ENCODE results near the gene ITPRID1.
"Not testable (repeated sequence)": the region's sequence is repeated elsewhere in the genome, so short reads cannot be mapped to it uniquely, and the experiment has no call there.

The ITPRID1 gene

DNA sequence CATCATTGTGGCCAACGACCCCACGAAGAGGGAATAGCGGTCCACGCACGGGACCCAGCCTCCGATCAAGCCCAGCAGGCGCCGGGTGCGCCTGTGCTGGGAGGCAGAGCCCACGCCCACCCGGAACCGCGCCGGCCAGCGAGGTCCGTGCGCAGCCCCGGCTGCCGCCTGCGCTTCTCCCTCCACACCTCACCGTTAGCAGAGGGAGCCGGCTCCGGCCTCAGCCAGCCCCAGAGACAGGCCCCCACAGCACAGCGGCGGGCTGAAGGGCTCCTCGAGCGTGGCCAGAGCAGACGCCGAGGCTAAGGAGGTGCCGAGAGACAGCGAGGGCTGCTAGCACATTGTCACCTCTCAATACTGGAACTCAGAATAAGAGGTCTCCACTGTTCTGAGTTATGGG lies 3.6 kb downstream of the ITPRID1 start:
- DNase-seq: no peak

DNA sequence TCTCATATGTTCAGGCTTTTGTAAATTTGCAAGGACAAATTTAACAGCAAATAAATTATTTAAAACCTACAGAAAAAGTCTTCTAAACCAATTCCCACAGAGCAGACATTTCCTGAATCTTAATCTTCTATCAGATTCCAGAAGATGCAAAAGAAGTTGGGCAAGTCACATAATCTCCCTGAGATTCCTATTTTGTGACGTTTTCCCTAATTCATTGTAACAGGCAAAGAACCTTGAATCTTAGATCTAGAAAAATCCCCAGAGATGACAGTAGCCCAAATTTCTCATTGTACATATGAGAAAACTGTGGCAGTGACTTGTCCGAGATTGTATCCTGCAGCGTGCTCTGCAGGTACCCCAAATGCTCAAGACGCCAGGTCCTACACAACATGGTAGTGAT lies 4.9 kb downstream of the ITPRID1 start:
- no peak for DNase-seq

DNA sequence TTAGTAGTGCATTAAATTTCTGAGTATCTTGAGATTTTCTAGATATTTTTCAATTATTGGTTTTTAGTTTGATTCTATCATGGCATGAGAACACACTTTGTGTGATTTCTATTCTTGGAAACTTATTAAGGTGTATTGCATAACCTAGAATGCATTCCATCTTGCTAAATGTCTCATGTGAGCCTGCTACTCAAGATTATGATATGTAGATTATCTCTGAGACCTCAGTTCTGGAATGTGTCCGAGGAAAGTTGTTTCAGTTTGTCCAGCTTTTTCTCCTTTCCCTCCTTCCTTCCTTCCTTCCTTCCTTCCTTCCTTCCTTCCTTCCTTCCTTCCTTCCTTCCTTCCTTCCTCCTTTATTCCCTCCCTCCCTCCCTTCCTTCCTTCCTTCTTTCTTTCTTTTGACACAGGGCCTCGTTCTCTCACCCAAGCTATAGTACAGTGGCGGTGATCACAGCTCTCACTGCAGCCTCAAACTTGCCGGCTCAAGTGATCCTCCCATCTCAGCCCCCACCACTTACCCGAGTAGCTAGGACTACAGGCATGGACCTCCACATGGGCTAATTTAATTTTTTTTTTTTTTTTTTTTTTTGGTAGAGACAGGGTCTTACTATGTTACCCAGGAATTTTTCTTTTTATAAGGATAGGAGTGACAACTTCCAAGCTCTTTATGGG lies 7.6 kb downstream of the ITPRID1 start:
- DNase-seq: no peak

DNA sequence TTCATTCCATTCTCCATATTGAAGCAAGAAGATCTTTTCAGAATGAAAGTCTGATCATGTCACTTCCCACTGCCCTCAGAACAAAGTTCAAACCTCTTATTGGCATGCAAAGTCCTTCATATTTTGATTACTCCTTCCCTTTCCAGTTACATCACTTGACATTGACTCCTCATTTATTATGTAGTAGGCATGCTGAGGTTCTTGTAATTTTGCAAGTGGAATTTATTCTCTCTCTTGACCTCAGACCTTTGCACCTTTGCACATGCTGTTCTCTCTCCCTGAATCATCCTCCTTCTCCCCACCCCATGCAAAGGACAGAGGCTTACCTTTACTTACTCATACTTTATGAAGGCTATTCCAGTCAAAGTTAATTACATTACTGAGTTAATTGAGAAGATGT lies 13.0 kb downstream of the ITPRID1 start:
- DNase-seq: no peak

DNA sequence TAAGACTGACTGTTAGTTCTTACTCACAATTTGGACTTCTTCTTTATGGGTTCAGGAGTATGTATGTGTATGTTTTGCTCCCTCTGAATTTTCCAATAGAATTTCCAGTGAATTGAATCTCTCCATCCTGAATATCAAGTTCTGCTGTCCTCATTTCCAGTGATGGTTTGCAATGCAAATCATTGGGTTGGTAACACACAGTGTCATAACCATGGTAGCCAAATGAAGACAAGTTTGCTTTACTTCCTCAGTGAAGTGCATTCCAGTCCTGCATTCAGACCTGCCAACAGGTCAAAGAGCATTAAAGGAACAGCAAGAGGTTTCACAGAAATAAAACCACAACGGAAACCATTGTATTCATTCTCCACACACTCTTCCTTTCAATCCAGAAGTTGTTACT lies 15.2 kb downstream of the ITPRID1 start:
- no peak for DNase-seq

DNA sequence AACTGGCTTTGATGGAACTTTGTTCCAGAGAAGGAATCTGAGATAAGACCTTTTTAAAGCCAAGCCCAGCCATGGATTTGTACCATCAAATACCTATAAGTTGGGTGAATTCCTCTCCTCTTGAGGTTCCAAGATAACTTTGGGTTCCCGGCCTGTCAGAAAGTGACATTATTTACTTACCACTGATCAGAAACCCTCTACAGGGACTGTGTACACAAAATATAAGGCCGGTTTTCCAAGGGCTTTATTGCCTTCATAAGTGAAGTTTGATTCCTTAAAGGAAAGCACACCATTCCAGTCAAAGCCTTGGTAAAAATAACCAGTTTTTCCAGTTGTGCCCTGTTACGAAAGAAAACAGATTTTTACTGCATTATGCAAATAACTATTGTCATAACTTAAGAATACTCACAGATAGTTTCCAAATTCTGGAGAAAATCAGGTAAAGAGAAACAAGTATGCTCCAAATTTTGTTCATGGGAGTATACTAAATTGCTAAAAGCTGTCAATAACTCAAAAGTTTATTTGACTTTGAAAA lies 26.8 kb downstream of the ITPRID1 start:
- not testable (repeated sequence) for DNase-seq

DNA sequence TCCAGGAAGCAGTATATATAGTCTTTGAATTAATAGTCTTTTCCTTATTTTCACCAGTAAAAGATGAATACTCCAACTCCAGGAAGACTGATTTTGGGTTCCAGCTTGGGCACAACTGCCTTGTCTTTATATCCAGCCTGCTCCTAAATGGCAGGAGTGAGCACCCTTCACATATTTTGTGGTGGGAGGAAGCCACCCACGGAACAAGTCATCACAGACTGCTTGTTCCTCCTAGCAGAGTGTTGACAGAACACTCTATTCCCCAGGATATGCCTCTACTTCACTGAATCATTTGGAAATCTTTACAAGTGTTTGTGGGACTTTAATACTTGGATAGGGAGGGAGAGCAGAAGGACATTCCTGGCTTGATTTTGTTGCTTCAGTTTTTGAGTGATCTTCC lies 31.7 kb downstream of the ITPRID1 start:
- DNase-seq: peak in 1 of 2 donors; percentile 31

DNA sequence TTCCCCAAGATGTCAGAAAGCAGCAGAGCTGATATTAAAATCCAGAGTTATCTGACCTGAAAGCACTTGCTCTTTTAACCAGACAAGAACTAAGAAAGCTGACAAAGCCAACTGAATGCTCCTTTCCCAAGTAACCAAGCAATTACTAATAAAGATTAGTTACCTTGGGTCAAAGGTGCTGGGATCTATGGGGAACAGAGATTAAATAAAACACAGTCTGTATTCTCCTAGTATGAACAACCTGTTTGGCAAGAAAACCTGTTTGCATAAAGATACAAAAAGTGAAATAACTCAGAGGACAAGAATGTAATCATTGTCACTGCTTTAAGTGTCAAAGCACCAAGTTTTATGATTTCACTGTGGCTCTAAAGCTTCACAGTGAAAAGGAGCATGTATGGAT lies 35.7 kb downstream of the ITPRID1 start:
- DNase-seq: no peak

DNA sequence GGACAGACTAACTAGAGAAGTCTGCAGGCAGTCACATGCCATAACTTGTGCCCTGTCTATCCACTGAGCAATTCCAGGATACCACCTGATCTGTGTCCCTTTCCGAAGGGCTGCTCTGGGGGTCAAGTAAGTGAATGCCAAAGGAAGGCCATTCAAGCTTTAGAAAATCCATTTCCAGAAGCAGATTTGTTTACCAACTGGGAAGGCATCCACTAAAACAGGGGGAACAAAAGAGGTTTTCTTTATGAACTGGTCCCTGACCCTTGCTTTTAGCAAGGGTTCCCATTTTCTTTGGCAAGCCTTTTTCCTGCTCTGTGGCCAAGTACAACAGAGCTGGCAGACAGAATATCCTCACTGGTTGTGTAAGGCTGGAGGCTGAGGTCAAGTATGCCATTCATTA lies 36.5 kb downstream of the ITPRID1 start:
- DNase-seq: peak in 1 of 2 donors; percentile 47

DNA sequence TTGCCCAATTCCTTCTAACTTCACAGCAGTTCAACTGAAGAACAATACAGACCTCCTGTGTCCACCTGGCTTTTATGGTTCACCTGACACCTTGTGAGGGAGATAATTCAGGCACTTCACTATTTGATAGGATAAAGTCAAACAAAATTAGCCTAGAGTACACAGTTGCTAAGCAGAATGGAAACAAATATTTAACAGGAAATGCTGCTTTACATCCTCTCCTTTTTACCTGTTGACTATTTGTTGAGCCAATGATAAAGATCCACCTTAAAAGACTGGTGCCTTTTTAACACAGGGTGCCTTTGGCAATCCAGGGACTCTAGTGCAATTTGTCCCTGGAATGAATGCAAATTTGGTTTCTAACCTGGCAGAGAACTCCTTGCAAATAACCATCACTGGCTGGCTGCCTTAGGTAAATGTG lies 39.8 kb downstream of the ITPRID1 start:
- DNase-seq: no peak

DNA sequence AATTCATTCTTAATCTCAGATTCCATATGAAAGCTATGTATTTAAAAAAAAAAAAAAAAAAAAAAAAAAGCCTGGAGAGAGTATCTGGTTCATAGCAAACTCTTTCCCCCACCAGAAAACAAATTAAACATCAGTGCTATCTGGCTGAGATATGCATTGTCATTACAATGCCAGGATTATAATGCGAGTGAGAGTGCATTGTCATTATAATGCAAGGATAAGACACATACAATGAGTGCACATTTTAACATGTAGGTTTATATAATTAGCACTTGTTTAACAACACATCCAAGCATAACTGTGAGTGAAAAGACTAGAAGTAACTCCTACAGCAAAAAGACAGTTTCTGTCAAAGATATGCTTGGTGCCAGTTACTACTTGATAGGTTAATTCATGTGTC lies 48.1 kb downstream of the ITPRID1 start:
- no peak for DNase-seq

DNA sequence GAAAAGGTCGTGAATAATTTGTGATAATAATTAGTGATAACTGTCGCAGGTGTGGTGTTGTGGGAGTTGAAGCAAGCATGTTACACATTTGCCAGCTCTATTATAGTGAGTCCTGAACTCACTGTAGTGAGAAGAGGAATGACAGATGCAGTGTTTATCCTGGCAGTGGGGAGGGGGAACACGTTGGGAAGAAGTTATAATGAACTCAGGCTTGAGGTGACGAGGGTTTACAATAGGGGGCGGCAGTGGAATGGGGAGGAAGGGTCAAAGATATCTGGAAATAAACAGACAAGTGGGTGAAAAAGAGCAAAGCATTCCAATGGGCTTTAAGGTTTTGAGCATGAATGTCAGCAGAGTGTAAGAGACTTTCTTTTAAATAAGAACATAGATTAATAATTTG lies 49.6 kb downstream of the ITPRID1 start:
- DNase-seq: no peak

DNA sequence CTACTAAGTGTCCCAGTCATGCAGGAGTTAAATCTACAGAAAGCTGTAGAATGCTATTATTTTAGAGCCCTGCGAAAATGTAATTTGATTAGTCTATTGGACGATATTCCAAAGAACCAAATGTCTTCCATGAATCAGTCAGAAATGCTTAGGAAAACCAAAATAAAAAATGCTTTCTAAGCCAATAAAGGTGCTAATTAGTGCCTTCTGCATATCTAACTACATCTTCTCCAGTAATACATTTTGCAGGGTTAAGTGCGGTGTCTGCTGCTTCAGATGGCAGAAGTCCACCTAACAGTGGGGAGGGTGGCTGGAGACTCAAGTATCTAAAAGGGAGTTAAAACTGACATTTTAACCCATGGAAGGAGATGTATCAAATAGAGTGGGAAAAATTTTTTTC lies 50.1 kb downstream of the ITPRID1 start:
- no peak for DNase-seq

DNA sequence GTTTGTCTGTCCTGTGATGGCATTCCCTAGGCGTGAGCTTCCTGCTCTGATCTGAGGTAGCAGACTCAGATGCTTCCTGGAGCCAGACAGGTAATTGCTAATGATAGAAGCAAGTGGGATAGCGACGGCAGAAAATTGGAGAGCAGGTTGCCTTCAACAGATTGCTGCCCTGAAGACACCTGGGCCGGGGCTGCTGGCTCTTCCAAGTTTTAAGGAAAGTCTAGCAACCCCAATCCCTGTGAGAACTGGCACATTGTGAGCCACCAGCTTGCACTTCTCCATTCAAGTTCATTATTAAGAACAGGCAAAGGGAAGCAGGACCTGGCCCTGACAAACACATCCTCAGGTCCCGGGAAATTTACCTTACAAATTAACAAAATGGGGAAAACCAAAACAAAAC lies 50.8 kb downstream of the ITPRID1 start:
- no peak for DNase-seq

DNA sequence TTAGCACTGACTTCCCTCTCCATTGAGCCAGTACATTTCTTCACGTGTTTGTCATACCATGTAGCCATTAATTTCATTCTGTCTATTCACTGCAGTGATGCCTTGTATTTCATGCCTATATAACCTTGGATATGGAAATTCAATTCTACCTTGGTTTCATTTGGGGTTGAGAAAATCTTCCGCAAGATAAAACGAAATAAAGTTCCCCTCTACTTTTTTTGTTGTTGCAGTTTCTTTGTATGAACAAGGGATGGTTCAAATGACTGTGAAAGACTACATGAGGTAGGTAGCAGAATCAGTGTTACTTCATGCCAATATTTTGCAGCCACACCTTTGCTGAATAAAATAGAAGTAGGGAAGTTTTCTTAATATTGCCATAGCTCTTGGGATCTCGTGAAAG lies 55.6 kb downstream of the ITPRID1 start:
- DNase-seq: no peak

DNA sequence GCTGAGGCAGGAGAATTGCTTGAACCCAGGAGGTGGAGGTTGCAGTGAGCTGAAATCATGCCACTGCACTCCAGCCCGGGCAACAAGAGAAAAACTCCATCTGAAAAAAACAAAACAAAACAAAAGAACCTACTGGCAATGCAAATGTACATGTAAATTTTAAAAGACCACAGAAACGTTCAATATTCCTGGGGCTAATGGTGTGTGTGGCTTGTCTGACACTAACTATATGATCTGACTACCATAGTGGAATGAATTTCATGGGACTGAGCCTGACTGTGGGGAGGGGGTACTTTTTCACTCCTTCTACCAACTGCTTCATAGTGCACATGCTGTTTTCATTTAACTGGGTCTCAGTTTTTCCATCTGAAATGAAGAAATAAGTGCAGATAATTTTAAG lies 69.6 kb downstream of the ITPRID1 start:
- DNase-seq: no peak

DNA sequence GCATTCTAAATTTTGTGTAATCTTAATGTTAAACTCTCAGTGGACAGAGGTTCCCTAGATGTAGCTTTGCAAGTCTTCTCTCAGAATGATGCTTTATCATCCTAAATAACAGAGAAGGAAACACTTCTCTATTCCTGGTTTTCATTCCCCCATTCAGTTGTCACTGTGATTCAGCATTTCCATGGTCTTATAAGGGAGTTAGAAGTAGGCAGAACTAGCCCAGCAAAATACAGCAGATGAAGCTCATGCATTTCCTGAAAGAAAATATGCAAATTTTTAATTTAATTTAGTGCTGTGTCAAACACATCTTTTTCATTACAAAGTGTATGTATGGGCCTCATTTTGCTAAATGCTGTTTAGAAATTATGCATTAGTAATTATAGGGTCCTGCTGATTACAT lies 70.1 kb downstream of the ITPRID1 start:
- no peak for DNase-seq

DNA sequence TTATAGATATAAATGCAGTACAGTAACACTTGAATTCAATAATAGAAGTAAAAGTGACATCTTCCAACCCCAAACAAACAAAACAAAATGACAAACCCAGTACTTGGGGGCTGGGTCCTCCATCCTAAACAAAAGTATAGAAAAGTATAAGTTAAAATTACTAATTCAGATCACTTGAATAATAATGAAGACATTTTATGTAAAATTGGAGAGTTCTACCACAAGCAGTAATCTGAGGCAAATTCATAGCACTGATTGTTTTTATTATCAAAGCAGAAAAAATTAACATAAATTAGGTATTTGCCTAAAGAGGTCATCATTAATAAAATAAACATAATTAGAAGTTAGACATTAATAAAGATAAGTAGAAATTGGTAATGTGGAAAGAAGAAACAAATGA lies 81.5 kb downstream of the ITPRID1 start:
- DNase-seq: no peak

DNA sequence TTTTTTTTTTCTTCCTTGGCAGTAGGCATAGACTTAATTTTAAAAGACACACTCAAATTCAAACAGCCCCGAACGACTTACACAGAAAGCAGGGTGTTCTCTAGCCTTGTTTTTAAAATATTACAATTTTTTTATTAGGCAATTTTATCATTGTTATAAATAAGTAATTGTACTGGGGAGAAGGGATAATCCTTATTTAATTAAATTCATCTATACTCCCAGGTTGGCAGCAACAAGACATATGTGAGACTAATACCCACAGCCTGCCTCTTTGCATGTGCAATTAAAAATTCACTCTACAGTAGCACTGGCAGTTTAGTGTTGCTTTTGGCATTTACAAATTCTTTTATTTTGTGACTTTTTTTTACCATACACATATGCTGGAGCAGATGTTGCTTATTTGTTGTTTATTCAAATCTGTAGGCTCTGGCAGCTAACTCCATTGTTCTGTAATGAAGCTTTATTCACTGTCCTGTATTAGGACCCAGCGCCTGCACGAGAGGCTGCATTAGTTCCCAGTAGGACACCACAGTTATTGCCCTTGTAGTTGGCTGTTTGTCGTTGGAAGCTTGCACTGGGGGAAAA lies 88.2 kb downstream of the ITPRID1 start:
- no peak for DNase-seq

DNA sequence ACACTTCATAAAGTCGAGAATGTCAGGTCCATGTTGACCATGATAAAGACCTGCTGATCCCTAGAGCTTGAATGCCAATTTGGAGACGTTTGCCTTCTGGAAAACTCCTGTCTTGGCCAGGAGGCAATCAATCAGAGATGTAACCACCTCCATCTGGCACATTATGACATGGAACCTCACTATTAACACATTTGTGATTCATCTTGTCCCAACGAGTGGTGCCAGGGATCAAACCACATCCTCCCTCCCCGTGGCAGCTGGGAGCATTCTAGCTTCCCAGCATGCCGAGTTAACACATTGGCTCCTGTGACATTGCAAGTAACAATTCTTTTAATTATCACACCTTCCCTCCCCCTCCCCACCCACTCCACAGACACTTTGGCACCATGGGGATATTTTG lies 89.2 kb downstream of the ITPRID1 start:
- DNase-seq: peak in 1 of 2 donors; percentile 12

DNA sequence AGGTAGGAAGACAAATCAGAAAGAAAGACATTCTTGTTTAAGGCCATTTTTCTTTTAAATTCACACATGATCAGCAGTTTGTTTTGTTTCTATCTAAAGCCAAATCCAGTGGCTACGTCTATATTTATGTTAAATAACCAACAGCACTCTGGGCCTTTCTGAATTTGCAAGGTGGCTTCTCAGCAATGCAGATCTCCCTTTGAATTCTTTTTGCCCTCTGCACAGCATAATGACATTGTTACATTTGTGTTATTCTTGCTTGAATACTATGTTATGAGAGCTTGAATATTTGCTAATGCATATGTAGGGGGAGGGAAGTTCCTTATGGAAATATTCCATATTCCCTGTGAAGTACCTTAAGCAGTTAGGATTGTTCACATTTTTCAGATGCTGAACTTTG lies 99.7 kb downstream of the ITPRID1 start:
- DNase-seq: no peak

DNA sequence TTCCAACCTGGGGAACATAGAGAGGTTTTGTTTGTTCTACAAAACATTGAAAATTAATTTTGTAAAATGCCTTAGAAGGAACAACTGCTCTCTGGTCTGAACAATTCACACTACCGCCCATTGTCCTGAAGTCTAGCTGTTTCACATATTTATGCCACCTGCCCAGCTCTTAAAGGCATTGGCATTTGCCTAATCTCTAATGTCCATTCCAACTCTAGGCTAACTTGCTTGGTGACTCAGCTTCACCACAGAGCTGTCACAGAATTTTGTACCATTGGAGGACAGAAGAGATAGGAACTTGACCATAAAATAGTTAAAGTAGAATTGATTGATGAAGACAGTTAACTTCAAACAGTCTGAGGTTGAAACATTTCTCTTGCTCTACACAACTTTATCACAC lies 119.6 kb downstream of the ITPRID1 start:
- DNase-seq: no peak

DNA sequence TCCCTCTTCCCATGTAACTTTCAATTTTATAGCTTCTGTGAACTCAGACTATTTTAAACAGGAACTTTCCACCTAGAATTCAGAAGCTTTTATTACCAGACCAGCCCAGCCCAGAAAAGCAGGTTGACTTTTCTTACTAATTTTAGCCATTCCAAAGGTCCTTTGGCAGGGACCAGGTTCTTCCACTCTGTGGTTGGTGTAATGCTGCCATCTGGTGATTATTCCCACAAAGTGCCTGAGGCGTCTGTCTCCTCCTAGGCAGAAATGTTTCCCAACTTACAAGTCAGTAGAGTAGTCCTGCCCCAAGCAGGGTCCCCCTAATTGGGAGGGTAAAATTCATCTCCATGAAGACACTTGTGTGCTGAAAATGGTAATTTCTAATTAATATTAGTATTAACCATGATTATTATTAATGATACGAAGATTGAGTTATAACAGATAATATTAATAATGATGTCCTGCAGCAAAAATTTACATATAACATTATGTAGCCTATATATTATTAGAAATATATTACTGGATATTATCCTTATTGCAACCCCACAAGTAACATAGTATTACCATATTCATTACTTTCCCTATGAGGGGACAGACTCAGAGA lies 120.1 kb downstream of the ITPRID1 start:
- peak; percentile 45 to 75 for DNase-seq

DNA sequence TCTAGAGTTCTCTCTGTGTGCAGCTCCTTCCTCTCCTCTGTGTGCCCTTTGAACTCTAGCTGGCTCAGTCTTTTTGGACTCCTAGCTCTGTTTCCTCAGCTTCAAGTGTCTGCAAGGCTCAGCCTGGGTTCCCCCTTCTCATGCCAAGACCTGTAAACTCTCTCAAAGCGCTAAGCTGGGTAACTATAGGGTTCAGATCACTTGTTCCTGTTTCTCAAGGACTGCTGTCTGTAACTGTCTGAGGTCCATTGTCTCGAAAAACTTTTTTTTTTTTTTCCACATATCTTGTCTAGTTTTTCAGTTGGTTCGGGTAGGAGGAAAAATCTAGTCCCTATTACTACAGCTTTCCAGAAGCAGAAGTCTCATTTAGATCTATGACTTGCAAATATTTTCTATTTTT lies 126.5 kb downstream of the ITPRID1 start:
- DNase-seq: no peak
